ENCODE measurements around the gene ROR1. TPM values are rescaled to one million over a fixed set of nuclear protein-coding genes. Genes with fewer than 3 reads are reported as not detected.
A peak's percentile ranks its signal among the peaks of the same experiment; 100 is the strongest.

ROR1 gene
- total RNA-seq, 4 donors from 2014 or later, result 5.1 to 7.3 (median 6.5) TPM

GRCh38 chr1:63777286-63777685 lies 3.5 kb downstream of the ROR1 start:
- intact Hi-C loops (cut with DNase I), result loop anchor here (10.0 kb wide), 3 partner anchors 82 to 468 kb away; no protein-coding TSS in a partner anchor
- H3K27me3 ChIP-seq, result peaks cover 0 to 7% (median 0%) of the 10 kb centered on the region in 4 donors
- H3K4me1 ChIP-seq, result peaks cover 17 to 31% (median 27%) of the 10 kb centered on the region in 4 donors
- no peak for TF ChIP-seq POLR2A (IDR thresholded peaks at IDR 0.05; ENCODE audit: low read depth)
- TF ChIP-seq POLR2AphosphoS5 (IDR thresholded peaks at IDR 0.05), result no peak
- no peak for TF ChIP-seq EP300 (IDR thresholded peaks at IDR 0.05)
- no peak for TF ChIP-seq CTCF (IDR thresholded peaks at IDR 0.05)
- H3K36me3 ChIP-seq, result no peaks in the 10 kb centered on the region
- 96% methylated on average over 2 of the region's 2 CpGs for WGBS
- H3K9me3 ChIP-seq, result no peaks in the 10 kb centered on the region
- H3K4me3 ChIP-seq, result no peak overlapping the region
- no peak overlapping the region for H3K27ac ChIP-seq (replicated peaks in 1 of 4)
- no peak for DNase-seq (ENCODE audit: extremely low spot score)

DNA sequence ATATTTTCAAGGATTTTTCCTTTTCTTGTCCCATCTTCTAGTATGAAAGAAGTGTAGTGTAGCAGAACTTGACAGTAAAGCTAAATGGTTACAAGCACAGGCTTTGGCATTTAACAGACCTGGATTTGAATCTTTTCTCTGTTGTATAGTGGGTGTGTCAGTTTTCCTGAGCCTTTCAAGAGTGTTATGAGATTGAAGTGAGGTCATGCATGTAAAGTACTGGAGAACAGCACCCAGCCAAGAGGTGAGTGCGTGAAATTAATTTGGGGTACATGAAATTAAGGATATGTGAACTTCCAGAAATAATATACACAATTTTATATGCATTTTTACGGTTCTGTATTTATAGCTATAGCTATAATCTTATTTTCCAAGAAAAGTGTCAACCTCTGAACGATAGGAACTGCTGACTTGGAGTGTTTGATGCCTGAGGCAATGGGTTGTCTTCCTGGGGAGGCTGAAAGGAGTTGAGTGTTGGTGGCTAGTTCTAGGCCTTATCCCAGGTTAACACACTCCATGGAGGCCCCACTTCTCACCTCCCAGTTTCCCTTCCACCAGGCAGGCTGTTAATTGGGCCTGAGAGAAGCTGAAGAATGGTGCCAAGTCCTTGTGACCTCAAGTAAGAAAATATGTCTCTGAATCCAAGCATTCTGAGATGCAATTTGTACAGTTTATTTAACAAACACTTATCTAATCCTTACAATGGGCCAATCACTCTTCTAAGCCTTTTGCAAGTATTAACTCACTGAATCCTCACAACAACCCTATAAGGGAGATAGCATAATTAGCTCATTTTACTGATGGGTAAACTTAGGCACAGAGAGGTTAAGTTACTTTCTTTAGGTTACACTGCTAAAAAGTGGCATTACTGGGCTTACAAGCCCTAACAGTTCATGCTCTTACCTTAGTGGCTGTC lies 4.4 kb downstream of the ROR1 start:
- Histone ChIP-seq H3K36me3 (no peaks in the 10 kb centered on the region), H3K27ac (replicated peaks in 1 of 4) (no peak overlapping the region), H3K4me1 (peaks cover 17 to 31% (median 27%) of the 10 kb centered on the region in 4 donors), H3K27me3 (no peaks in the 10 kb centered on the region), H3K9me3 (no peaks in the 10 kb centered on the region), H3K4me3 (no peak overlapping the region)
- peak; percentile 37 for DNase-seq (ENCODE audit: extremely low spot score)
- WGBS, result 92% methylated on average over 3 of the region's 3 CpGs
- TF ChIP-seq POLR2A (IDR thresholded peaks at IDR 0.05; ENCODE audit: low read depth) (no peak), EP300 (IDR thresholded peaks at IDR 0.05) (no peak), POLR2AphosphoS5 (IDR thresholded peaks at IDR 0.05) (no peak), CTCF (IDR thresholded peaks at IDR 0.05) (no peak)
- intact Hi-C loops (cut with DNase I), result loop anchor here (10.0 kb wide), 3 partner anchors 83 to 467 kb away; no protein-coding TSS in a partner anchor

- Histone ChIP-seq H3K27ac (replicated peaks in 1 of 4) (no peak overlapping the region), H3K27me3 (no peaks in the 10 kb centered on the region), H3K9me3 (no peaks in the 10 kb centered on the region), H3K4me3 (no peak overlapping the region), H3K36me3 (no peaks in the 10 kb centered on the region), H3K4me1 (peaks cover 17 to 27% (median 18%) of the 10 kb centered on the region in 4 donors)
- intact Hi-C loops (cut with DNase I), result loop anchor here (10.0 kb wide), 3 partner anchors 85 to 465 kb away; no protein-coding TSS in a partner anchor
- DNase-seq (ENCODE audit: extremely low spot score), result peak; percentile 78
- TF ChIP-seq CTCF (IDR thresholded peaks at IDR 0.05) (no peak), EP300 (IDR thresholded peaks at IDR 0.05) (no peak), POLR2A (IDR thresholded peaks at IDR 0.05; ENCODE audit: low read depth) (no peak), POLR2AphosphoS5 (IDR thresholded peaks at IDR 0.05) (no peak)
- 57% methylated on average over 7 of the region's 7 CpGs for WGBS
These were observed 5.8 kb downstream of the ROR1 start for GRCh38 chr1:63779338-63780211.

GRCh38 chr1:63780565-63780964 lies 6.7 kb downstream of the ROR1 start:
- no peaks in the 10 kb centered on the region for H3K27me3 ChIP-seq
- no peak for TF ChIP-seq EP300 (IDR thresholded peaks at IDR 0.05)
- no peak for TF ChIP-seq POLR2A (IDR thresholded peaks at IDR 0.05; ENCODE audit: low read depth)
- TF ChIP-seq CTCF (IDR thresholded peaks at IDR 0.05), result no peak
- no peak for TF ChIP-seq POLR2AphosphoS5 (IDR thresholded peaks at IDR 0.05)
- H3K9me3 ChIP-seq, result no peaks in the 10 kb centered on the region
- H3K4me3 ChIP-seq, result no peak overlapping the region
- no peak overlapping the region for H3K27ac ChIP-seq (replicated peaks in 1 of 4)
- peaks cover 8 to 17% (median 13%) of the 10 kb centered on the region in 4 donors for H3K4me1 ChIP-seq
- H3K36me3 ChIP-seq, result no peaks in the 10 kb centered on the region
- DNase-seq (ENCODE audit: extremely low spot score), result peak; percentile 64
- intact Hi-C loops (cut with DNase I), result no loop called here
- 90% methylated on average over 3 of the region's 3 CpGs for WGBS
